Endometrial microvascular endothelial cells (primary cell): Measurements from ENCODE around the gene IMMP2L. TPM values are rescaled to one million over a fixed set of nuclear protein-coding genes. Genes with fewer than 3 reads are reported as not detected.

Experiments
- in situ Hi-C: cut with HindIII; loops from 2 replicates; pipeline ENCODE4 v1.10.0; 2017; ENCODE audit warnings: low sequenced_read_pairs, low pct_unique_long_range_greater_than_20kb; ENCODE audit errors: inconsistent ontology term
- total RNA-seq: library from RNA; depleted of rRNA; stranded (reverse); fragments of >200 nt; gene quantifications from one replicate; pipeline ENCODE4 v1.2.3, GENCODE V29; 2015; ENCODE audit errors: inconsistent ontology term

IMMP2L gene
- total RNA-seq, 1 donor from 2014 or later, result 1.6 TPM

GRCh38 chr7:111210043-111210442, 352.2 kb downstream of the IMMP2L start:
- in situ Hi-C loops, result no loop called here

GRCh38 chr7:111205251-111205650, 357.0 kb downstream of the IMMP2L start:
- in situ Hi-C loops, result no loop called here

DNA sequence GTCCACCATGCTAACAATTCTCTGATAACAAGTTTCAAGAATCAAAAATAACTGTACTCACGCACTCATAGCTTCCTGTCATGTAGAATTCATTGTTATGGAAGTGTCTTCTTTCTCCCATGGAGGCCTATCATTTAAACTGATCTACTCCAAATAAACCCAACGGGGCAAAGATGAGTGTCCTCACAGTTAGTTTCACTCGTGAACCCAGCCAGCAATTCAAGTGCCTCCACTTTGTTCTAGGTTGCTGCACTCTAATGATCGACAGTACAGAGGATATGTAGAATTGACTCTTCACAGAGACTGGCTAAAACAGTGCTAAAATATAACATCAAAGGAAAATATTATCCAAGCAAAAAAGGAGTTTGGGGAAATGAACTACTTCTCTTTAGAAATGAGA, 360.0 kb downstream of the IMMP2L start:
- in situ Hi-C loops, result no loop called here

DNA sequence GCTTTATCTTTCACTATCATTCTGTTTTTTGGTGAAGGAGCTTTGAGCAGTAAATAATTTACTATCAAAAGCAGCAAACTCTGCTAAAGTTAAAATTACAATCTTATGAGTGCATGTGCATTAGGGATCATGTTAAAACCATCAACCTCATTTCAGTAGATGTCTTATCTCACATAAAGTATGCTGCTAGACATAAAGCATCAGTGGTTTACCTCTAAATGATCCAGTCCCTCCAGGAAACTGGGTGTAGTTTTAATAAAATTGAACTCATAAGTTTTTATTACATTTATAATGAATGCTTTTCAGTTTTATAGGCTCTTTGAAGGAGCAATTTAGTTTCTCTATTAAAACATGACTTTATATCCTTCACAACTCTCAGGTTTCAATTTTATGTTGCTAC, 362.6 kb downstream of the IMMP2L start:
- in situ Hi-C loops, result no loop called here

DNA sequence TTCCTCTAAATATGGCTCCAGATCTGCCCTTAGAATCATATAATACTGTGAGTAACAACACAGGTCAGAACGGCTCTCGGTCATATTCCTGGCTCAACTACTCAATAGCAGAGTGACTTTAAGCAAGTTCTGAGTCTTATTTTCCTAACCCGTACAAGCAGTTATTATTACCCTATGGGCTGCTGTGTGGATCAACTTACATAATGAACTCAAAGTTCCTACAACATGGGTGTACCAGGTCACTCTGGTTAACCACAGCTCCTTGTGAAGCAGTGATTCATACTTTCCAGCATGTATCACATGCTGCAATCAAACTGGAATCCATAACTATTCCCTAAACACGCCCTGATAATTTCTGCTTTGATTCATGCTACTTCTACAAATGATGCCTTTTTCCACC, 364.0 kb downstream of the IMMP2L start:
- in situ Hi-C loops, result no loop called here

DNA sequence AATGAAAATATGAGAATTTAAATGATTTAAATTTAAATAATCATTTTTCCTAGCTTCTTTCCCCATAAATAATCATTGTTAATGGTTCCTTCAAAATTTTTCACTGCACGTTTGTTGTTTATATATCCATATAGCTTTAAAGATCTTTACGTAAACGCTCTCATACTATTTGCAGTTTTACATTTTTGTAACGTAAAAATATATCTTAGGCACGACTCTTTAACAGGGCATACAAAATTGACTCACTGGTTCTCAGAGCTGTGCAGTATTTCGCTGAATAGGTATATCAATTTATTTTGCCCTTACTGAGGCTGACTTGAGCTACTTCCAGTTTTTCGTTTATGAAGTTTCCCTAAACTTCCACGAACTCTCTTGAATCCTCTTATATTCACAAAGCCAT, 365.6 kb downstream of the IMMP2L start:
- in situ Hi-C loops, result no loop called here

- in situ Hi-C loops, result no loop called here
Measured at GRCh38 chr7:111192614-111193413, 369.5 kb downstream of the IMMP2L start.

DNA sequence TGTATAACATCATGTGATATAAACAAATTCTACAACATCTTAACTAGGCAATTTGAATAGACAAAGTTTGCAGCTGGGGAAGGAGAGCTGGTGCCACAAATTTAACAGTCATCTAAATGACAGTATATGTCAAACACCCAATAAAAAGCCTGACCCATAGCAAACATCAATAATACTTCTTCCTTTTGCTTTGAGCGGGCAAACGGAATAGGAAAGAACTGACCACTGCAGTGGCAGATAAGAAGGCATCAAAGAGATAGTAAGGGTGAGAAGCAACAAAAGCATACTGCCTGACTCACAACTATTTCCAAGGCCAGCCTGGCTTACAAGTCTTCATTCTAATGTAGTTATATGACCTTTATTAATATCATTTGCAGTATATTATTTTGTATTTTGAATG, 371.5 kb downstream of the IMMP2L start:
- in situ Hi-C loops, result no loop called here

DNA sequence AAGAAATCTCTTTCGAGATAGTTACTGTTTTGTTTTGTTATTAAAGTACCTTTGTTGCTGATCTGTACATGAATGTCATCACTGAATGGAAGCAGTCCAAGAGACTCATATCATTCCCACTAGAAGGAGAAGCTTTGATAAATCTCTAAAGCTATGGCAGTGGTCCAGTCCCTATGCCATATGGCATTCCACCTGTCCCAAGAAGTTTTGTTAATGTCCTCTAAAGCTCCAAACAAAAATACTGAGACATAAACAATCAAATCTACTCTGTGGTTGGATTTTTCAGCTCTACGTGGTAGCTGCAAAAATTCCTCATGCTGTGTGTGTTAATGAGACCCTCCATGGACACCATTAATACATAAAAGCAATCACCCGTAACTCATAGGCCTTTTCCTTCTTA, 377.3 kb downstream of the IMMP2L start:
- in situ Hi-C loops, result no loop called here

GRCh38 chr7:111183321-111183720, 379.0 kb downstream of the IMMP2L start:
- in situ Hi-C loops, result no loop called here

- in situ Hi-C loops, result no loop called here
Measured at GRCh38 chr7:111180338-111180737, 382.0 kb downstream of the IMMP2L start.

- in situ Hi-C loops, result no loop called here
Measured at GRCh38 chr7:111175908-111176441, 386.3 kb downstream of the IMMP2L start.

DNA sequence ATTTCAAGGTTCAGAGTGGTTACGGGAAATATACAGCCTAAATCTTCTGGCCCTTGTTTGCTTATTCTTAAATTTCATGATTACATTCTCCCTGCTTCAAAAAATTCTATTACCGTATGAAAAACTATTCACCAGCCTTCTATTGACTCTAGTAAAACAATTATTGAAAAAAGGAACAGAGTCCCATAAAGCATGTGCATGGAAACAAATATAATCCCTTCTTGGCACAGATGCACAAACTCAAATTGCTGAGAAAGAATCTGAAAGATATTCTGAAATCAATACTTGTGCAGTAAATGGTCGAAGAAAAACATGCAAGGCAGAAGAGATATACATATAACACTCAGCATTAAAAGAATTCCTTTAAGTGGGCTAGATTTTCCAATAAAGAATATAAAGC, 387.8 kb downstream of the IMMP2L start:
- in situ Hi-C loops, result no loop called here

GRCh38 chr7:111173990-111174389, 388.3 kb downstream of the IMMP2L start:
- in situ Hi-C loops, result no loop called here

GRCh38 chr7:111173528-111173927, 388.8 kb downstream of the IMMP2L start:
- in situ Hi-C loops, result no loop called here

DNA sequence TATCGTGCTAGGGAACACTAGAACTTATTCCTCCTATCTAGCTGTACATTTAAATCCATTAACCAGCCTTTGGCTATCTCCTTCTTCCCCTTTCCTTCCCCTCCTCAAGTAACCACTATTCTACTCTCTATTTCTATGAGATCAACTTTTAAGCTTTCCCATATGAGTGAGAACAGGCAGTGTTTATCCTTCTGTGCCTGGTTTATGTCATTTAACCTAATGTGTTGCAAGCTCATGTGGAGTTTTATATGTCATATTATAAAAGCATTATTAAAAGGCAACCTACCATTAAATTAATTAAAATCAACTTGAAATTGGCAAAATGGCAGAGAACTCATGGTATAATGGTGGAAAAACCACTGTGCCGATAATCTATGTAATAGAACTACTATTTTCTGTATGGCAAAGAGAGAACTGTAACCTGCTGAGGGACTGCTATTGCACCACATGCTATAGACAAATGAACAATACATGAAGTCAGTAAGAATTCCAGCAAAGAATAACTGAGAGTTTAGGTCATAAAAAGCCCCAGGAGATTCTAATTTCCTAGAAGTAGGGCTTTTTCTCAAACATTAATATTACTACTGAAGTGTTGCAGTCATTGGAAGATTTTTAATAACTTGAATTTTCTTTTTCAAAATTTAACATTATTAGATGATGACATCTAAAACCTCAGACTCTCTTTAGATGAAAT, 389.6 kb downstream of the IMMP2L start:
- in situ Hi-C loops, result no loop called here

DNA sequence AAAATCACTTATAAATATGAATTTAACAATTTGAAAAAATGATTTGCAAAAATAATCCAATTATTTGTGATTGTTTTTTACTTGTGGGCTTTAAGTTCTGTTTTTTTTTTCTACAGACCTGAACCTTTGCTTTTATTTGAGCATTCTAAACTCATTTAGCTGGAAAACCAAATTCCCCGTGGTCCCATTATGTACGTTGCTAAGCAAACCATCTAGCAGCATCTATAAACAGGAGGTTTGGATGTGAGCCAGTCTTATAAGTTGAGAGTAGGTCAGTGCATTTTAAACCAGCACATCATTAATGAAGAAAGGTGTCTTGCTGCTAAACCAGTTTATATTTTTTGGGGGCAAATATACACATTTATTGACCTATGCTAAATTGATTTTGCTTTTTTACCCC, 394.1 kb downstream of the IMMP2L start:
- in situ Hi-C loops, result no loop called here

GRCh38 chr7:111164442-111164841, 397.9 kb downstream of the IMMP2L start:
- in situ Hi-C loops, result no loop called here

DNA sequence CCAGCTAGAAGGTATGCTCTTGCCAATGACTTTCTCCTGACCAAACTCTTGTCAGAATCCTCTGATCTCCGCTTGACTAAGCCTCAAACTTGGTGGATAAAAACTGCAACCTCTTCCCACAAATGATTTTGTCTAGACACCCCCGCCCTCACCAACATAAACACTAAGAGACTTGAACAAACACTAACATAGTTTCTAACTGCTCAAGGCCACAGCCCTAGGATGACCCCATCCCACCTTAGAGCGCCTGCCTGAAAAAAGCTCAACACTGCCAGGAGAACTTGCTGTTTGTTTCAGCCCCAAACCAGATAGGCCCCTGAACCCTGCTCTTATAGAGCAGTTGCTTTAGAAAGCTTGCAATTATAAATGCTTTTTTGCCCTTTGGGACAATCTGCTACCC, 399.6 kb downstream of the IMMP2L start:
- in situ Hi-C loops, result no loop called here

GRCh38 chr7:111160297-111160696, 402.0 kb downstream of the IMMP2L start:
- in situ Hi-C loops, result no loop called here
